Activated CD4-positive, CD25-positive, alpha-beta regulatory T cell (primary cell): ENCODE measurements around the gene ADCYAP1R1.

Experiments
- DNase-seq, 4 experiments: peaks; one replicate each; lab custom pipeline; 2025; lab: John Stamatoyannopoulos, UW

The ADCYAP1R1 gene

GRCh38 chr7:31106303-31107105 lies 54.4 kb downstream of the ADCYAP1R1 start:
- no peak for DNase-seq

- no peak for DNase-seq
Observed at GRCh38 chr7:31107106-31108090, 55.3 kb downstream of the ADCYAP1R1 start.

DNA sequence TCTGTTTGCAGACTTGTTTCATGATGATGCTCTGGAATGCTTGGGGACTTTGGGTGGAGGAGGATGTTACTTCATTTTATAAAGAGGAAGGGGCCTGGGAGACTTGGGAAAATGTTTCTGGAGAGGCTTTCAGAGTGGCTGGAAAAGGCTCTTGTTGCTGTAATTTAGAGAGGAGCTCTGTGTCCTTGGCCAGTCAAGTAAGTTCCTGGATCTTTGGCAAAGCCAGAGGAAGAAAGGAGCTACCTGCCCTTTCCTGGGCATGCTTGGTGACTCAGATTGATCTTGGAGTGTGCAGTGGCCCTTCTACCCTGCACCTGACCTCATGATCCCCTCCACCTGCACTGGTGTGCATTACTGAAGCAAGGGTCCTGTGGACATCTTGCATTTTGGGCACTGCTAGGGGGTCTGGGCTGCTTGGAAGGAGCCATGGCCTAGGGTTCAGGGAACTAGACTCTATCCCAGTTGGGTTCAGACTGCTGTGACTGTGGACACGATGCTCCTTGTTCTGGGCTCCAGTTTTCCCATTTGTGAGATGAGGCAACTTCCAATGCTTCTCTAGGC lies 56.1 kb downstream of the ADCYAP1R1 start:
- no peak for DNase-seq

DNA sequence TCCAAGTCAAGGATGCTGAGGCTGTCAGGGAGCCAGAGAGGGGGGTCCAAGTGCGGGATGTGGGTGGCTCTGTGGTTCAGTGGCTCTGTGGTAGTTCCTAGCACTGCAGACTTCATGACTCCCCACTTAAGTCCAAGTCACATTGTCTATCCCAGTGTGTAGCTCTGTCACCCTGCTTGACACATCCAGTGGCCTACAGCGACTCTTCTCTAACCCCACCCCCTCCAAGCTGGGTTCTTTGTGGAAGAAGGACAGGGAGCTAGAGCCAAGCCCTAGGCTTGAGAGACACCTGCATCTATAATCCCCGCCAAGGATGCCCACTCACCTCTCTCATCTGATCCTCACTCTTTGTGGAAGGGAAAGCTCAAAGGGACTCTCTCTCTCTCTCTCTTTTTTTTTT lies 57.6 kb downstream of the ADCYAP1R1 start:
- no peak for DNase-seq

DNA sequence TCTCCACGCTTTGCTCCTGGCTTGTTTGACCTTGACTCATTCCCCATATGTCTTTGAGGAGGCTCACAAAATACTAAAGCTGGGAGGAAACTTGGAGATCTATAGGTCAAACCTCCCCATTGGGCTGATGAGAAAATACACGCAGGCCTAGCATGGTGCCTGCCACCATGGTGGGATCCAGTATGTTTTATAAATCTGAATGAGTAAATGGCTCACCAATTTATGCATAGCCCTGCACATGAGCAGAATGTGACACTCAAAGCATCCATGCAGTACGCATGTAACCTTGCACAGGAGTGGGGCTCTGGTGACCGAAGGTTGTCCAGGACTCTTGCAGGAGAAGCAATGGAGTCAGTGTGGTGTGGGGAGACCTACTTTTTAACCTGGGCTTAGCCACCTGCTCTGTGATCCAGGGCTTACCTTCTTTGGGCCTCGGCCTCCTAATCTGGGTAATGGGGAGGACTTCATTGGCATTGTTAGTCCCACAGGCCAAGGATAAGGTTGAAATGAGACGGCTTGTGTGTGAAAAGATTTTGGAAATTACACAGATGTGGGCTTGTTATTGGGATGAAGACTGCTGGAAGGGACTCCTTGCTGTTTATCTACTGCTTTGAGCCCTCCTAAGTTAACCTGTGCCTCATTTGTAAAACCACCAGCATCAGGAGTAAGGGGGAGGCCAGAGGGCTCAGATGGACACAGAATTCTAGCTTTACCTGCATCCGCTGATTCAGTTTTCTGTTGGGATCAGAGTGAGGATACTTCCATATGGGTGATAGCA lies 58.4 kb downstream of the ADCYAP1R1 start:
- no peak for DNase-seq

GRCh38 chr7:31111109-31111451 lies 59.0 kb downstream of the ADCYAP1R1 start:
- no peak for DNase-seq

DNA sequence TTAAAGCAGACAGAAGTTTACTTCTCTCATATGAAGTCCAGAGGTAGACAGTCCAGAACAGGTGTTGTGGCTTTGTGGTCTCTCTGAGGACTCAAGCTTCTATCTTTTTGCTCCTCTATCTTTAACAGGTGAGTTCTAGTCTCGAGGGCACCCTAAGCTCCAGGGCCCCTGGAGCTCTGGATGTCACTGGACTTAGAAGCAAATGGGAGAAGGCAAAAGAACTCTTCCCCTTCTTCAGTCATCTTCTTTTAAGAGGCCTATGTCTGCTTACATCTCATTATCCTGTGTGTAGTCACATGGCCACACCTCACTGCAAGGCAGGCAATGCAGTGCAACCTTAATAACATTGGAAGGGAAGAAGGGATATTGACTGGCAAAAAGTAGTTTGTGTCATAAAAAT lies 61.6 kb downstream of the ADCYAP1R1 start:
- DNase-seq = no peak

DNA sequence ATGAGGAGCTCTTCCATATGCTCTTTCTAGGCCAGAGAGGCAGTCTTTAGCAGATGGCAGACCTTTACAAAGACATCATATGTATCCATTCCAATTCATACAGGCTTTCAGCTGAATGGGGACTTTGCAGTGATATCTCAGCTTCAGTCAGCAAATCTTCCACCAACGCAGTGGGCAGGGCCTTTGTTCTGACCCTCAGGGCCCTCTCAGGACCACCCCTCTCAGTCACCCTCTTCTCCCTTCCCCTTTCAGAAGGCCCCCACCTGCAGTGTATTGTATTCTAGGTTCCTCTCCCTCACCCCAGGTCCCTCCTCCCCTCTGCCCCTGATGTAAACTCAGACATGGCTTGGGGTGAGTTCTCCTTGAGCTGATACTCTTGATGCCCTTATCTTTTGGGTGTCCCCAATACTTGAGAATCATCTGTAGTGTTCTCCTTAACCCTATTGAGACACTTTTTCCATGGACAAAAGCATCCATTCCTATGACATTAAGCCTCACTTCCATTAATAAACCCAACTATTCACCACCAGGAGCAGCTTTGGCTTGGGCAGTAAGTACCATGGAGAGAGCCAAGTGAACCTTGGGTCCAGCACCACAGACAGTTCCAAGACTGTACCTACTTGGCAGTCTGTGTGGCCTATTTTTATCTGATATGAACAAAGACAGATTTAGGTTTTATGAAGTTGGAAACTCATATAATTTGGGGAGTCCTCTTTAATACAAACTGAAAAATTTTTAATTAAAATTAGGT lies 62.7 kb downstream of the ADCYAP1R1 start:
- DNase-seq = no peak

DNA sequence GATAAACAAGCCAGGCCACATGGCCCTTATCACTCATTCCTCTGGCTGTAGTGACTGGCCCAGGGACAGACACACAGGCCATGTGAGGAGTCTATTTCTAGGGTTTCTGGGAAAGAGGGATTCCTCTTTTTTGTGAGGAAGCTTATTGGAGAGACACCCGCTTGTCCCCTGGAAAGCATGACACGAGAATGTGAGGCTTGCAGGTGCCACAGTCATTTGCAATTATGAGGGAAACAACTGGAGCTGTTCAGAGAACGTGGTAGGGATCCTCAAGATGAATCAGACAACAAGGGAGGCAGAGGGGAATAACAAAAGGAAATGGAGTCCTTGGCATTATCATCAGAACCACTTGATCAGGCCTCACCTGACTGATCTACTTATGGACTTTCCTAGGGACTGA lies 64.5 kb downstream of the ADCYAP1R1 start:
- no peak for DNase-seq

DNA sequence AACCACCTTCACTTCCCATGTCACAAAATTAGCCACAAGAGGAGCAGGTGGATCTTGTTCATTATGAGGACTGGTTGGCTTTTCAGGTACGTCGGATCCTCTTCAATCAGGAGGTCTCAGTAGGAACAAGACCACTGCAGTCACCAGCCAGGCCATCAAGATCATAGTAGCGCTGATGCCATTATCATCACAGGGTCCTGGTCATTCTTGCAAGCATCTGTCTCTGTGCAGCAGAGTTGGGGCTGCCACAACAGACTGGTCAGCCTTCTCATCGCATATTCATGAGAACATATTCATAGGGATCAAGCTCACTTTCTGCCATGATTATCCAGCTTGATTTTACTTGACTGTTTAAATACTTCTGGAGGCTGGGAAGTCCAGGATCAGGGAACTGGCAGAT lies 67.1 kb downstream of the ADCYAP1R1 start:
- DNase-seq = no peak

- DNase-seq = no peak
Observed at GRCh38 chr7:31120800-31121513, 68.8 kb downstream of the ADCYAP1R1 start.

DNA sequence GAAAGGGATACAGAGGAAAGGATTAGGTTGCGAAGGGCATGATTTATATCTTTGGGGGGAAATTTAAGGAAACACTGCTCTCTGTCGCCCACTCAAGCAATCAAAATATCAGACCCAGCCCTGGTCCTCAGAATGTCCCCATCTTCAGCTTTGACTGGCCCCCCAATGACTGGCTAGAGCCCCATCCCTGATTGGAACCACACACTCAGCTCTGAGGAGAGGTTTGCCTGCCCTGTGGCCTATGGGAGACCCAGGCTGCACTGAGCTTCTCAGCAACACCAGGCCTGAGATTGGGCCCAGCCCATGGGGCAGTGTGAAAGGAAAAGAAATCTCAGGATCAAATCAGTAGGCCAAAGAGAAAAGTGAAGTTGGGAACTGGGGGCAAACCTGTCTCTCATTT lies 69.5 kb downstream of the ADCYAP1R1 start:
- DNase-seq = no peak

- DNase-seq = no peak
Observed at GRCh38 chr7:31122649-31123058, 70.5 kb downstream of the ADCYAP1R1 start.

DNA sequence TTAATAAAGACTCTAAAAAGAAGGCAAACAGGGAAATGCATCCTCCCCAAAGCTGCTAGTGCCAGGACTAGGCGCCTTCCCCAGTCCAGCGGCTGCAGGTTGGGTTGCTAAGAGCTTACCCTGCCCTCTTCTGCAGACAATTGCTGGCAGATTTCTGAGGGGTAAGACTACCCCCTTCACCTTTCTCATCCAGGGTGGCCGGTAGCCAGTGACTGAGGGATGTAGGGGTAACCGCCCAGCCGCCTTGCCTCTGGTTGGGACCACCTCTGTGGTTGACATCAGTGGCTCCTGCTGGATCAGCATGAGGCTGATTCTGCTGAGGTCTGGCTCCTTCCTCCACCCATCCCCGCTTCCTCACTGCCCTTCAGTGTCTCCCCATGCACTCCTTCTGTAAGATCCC lies 71.2 kb downstream of the ADCYAP1R1 start:
- DNase-seq = no peak

DNA sequence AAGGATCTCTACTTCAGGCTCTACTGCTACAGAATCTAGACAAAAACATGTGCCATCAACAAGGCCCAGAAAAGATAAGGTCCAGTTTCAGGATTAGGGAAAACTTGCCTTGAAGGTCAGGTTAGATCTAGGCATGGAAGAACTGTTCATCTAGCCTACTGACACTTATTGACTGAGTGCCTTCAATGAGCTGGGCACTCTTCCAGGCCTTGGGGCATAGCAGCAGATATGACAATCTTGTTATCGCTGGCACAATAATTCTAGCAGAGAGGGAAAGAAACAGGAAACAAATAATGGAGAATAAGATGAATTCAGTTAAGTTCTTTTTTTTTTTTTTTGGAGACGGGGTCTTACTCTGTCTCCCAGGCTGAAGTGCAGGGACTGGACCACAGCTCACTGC lies 71.6 kb downstream of the ADCYAP1R1 start:
- DNase-seq = no peak

DNA sequence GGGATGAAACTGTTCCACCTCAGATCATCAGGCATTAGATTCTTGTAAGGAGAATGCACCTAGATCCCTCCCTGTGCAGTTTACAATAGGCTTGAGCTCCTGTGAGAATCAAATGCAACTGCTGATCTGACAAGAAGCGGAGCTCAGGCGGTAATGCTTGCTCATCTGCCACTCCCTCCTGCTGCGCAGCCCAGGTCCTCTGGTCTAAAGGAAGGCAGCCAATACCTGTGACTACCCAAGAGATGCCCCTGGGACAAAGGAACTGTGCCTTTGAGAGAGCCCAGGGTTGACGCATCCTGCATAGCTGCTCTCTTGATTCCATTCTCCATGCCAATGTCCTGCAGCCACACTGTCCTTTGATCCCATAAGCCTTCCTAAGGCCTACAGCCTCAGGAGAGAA lies 73.1 kb downstream of the ADCYAP1R1 start:
- DNase-seq = no peak

DNA sequence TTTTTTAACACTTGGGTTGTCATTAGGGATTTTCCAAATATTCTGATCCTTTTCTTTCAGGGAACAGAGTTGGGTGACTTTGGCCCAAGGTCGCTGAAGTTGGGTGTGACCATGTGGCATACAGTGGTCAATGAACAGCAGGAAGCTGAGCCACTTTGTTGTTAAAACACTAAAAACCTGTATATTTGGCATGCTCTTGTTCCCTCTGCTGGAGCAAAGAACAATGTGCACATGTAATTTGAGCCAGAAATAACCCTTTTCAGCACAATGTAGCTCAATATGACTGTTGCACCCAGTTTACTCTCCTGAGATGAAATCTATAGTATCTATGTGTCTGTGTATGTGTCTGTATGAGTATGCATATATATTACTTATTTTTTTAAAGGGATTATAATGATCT lies 74.9 kb downstream of the ADCYAP1R1 start:
- DNase-seq = no peak

DNA sequence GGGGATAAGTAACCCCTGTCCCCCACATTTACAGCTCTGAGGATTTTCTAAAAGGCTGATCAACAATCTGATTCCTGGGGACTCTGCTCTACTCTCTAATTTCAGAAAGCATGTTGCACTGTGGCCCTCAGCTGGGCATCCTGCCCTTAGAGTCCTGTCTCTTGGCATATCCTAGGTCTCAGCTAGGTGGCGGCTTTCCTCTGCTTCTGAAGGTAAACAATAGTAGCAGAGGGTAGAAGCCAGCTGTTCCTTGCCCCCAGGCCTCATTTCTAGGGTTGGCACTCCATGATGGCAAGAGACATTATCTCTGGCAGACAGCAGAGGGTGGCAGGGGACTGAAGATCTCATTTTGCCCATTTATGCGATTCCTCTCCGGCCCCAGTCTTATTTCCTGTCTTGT lies 77.0 kb downstream of the ADCYAP1R1 start:
- no peak for DNase-seq

DNA sequence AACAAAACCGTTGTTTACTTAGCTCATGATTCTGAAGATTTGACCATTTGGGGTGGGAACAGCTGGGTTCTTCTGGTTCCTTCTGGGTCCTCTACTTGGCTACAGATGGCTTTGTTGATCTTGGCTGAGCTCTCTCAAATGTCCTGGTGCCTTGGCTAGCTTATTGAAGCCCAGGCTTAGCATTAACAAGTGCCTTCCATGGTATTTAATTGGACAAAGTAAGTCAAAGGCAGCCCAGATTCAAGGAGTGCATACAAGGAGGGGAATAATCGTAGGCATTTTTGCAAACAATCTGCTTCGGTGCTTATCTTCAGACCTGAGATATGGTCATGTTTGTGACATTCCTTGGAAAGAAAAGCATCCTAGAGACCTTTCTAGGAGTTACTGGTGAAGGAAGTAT lies 81.4 kb downstream of the ADCYAP1R1 start:
- DNase-seq = no peak
